ENCODE results near the gene APOA4. TPM values are rescaled to one million over a fixed set of nuclear protein-coding genes. Genes with fewer than 3 reads are reported as not detected.
A peak's percentile ranks its signal among the peaks of the same experiment; 100 is the strongest.

Gene APOA4
- total RNA-seq, 2 donors from 2014 or later = not detected

DNA sequence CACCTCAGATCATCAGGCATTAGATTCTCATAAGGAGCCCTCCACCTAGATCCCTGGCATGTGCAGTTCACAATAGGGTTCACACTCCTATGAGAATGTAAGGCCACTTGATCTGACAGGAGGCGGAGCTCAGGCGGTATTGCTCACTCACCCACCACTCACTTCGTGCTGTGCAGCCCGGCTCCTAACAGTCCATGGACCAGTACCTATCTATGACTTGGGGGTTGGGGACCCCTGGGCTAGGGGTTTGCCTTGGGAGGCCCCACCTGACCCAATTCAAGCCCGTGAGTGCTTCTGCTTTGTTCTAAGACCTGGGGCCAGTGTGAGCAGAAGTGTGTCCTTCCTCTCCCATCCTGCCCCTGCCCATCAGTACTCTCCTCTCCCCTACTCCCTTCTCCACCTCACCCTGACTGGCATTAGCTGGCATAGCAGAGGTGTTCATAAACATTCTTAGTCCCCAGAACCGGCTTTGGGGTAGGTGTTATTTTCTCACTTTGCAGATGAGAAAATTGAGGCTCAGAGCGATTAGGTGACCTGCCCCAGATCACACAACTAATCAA lies 8.8 kb upstream of the APOA4 start:
- peak; percentile 10 for DNase-seq (ENCODE audit: low spot score)
- ATAC-seq = no peak
- Mint-ChIP-seq H3K36me3 (no peaks in the 10 kb centered on the region), H3K4me3 (no peak overlapping the region), H3K9me3 (no peaks in the 10 kb centered on the region), H3K27ac (no peak overlapping the region), H3K4me1 (ENCODE audit: low read depth in 2 of 2) (peaks cover 9 to 11% of the 10 kb centered on the region in 2 donors), H3K27me3 (no peaks in the 10 kb centered on the region)

DNA sequence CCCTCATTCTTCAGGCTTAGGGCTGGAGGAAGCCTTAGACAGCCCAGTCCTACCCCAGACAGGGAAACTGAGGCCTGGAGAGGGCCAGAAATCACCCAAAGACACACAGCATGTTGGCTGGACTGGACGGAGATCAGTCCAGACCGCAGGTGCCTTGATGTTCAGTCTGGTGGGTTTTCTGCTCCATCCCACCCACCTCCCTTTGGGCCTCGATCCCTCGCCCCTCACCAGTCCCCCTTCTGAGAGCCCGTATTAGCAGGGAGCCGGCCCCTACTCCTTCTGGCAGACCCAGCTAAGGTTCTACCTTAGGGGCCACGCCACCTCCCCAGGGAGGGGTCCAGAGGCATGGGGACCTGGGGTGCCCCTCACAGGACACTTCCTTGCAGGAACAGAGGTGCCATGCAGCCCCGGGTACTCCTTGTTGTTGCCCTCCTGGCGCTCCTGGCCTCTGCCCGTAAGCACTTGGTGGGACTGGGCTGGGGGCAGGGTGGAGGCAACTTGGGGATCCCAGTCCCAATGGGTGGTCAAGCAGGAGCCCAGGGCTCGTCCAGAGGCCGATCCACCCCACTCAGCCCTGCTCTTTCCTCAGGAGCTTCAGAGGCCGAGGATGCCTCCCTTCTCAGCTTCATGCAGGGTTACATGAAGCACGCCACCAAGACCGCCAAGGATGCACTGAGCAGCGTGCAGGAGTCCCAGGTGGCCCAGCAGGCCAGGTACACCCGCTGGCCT lies 7.2 kb upstream of the APOA4 start:
- DNase-seq (ENCODE audit: low spot score) (peak; percentile 60), ATAC-seq (no peak)
- Mint-ChIP-seq H3K27ac (no peak overlapping the region), H3K9me3 (no peaks in the 10 kb centered on the region), H3K4me1 (ENCODE audit: low read depth in 2 of 2) (peaks cover 5 to 8% of the 10 kb centered on the region in 2 donors), H3K27me3 (no peaks in the 10 kb centered on the region), H3K4me3 (no peak overlapping the region), H3K36me3 (no peaks in the 10 kb centered on the region)

DNA sequence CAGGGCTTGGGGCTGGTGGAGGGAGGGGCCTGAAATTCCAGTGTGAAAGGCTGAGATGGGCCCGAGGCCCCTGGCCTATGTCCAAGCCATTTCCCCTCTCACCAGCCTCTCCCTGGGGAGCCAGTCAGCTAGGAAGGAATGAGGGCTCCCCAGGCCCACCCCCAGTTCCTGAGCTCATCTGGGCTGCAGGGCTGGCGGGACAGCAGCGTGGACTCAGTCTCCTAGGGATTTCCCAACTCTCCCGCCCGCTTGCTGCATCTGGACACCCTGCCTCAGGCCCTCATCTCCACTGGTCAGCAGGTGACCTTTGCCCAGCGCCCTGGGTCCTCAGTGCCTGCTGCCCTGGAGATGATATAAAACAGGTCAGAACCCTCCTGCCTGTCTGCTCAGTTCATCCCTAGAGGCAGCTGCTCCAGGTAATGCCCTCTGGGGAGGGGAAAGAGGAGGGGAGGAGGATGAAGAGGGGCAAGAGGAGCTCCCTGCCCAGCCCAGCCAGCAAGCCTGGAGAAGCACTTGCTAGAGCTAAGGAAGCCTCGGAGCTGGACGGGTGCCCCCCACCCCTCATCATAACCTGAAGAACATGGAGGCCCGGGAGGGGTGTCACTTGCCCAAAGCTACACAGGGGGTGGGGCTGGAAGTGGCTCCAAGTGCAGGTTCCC lies 6.5 kb upstream of the APOA4 start, which contains the start of gene APOC3:
Gene APOC3 (plus strand): TSS at position 383 of the 659 bp plus-strand sequence. CDS start 676 bp downstream, outside the sequence.
- Mint-ChIP-seq H3K4me3 (no peak within 1 kb of the TSS), H3K36me3 (no peaks in the 10 kb centered on the region), H3K4me1 (ENCODE audit: low read depth in 2 of 2) (peaks cover under 1% of the 10 kb centered on the region in 2 donors), H3K27ac (no peak within 1 kb of the TSS), H3K9me3 (no peaks in the 10 kb centered on the region), H3K27me3 (no peaks in the 10 kb centered on the region)
- ATAC-seq (no peak), DNase-seq (ENCODE audit: low spot score) (peak; percentile 49)

DNA sequence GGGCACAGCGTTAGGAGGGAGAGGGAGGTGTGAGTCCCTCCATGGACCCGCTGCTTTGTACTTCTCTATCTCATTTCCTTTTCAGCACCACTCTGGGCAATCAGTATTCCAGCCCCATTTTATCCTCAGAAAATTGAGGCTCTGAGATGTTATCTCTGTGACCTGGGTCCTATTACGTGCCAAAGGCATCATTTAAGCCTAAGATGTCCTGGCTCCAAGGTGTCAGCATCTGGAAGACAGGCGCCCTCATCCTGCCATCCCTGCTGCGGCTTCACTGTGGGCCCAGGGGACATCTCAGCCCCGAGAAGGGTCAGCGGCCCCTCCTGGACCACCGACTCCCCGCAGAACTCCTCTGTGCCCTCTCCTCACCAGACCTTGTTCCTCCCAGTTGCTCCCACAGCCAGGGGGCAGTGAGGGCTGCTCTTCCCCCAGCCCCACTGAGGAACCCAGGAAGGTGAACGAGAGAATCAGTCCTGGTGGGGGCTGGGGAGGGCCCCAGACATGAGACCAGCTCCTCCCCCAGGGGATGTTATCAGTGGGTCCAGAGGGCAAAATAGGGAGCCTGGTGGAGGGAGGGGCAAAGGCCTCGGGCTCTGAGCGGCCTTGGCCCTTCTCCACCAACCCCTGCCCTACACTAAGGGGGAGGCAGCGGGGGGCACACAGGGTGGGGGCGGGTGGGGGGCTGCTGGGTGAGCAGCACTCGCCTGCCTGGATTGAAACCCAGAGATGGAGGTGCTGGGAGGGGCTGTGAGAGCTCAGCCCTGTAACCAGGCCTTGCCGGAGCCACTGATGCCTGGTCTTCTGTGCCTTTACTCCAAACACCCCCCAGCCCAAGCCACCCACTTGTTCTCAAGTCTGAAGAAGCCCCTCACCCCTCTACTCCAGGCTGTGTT lies 5.8 kb upstream of the APOA4 start:
- no peaks in the 10 kb centered on the region for H3K36me3 Mint-ChIP-seq
- DNase-seq (ENCODE audit: low spot score) (no peak), ATAC-seq (no peak)
- no peaks in the 10 kb centered on the region for H3K27me3 Mint-ChIP-seq
- no peak overlapping the region for H3K27ac Mint-ChIP-seq
- no peaks in the 10 kb centered on the region for H3K4me1 Mint-ChIP-seq (ENCODE audit: low read depth in 2 of 2)
- H3K4me3 Mint-ChIP-seq = no peak overlapping the region
- H3K9me3 Mint-ChIP-seq = no peaks in the 10 kb centered on the region

DNA sequence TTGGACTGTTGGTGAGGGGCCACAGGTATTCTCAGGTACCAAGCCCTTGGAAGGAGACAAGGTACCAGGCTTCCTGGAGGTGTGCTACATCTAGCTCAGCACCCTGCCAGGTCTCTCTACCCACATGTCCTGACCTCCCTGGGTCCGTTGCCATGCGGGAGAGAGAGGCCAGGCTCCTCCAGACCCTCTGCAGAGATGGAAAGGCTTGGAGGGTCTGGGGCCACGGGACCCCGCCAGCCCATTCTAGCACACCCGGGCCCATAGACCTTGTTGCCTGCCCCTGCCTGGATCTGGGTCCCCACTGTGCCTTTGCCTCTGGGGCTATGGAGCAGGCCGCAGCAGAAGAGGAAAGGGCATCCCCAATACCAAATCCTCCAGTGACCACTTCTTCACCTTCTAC lies 4.4 kb upstream of the APOA4 start:
- Mint-ChIP-seq H3K36me3 (no peaks in the 10 kb centered on the region), H3K9me3 (no peaks in the 10 kb centered on the region), H3K4me3 (no peak overlapping the region), H3K27me3 (no peaks in the 10 kb centered on the region), H3K27ac (no peak overlapping the region), H3K4me1 (ENCODE audit: low read depth in 2 of 2) (no peaks in the 10 kb centered on the region)
- no peak for DNase-seq (ENCODE audit: low spot score)
- ATAC-seq = no peak

DNA sequence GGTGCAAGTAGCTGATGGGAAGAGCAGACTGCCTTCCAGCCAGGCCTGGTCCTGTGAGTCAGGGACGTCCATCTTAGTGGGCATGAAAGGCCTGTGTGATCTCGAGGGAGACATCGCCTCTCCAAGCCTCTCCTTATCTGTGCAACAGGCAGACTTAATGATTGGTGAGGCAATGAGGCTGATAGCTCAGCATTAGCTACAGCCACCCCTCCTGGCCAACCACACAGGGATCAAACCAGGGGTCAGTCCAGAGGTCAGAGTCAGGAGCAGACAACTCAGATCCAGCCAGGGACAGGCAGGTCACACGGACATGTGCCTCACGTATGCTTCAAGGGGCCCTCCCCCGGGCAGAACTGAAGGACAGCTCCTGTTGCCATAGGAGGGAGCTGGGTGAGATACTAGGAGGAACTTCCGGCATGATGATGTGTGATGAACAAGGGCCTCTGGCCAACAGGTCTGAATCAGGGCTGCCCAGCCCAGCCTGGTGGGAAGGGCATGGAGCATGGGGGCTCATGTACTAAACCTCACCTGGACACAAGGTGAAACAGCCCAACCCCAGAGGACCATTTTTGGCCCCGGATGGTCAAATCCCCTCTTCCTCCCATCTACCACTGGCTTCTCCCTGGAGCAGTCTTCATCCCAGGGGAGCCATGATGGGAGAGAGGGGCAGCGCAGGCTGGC lies 3.8 kb upstream of the APOA4 start:
- no peaks in the 10 kb centered on the region for H3K4me1 Mint-ChIP-seq (ENCODE audit: low read depth in 2 of 2)
- no peak overlapping the region for H3K27ac Mint-ChIP-seq
- H3K9me3 Mint-ChIP-seq = no peaks in the 10 kb centered on the region
- ATAC-seq (no peak), DNase-seq (ENCODE audit: low spot score) (no peak)
- no peaks in the 10 kb centered on the region for H3K36me3 Mint-ChIP-seq
- no peaks in the 10 kb centered on the region for H3K27me3 Mint-ChIP-seq
- no peak overlapping the region for H3K4me3 Mint-ChIP-seq

DNA sequence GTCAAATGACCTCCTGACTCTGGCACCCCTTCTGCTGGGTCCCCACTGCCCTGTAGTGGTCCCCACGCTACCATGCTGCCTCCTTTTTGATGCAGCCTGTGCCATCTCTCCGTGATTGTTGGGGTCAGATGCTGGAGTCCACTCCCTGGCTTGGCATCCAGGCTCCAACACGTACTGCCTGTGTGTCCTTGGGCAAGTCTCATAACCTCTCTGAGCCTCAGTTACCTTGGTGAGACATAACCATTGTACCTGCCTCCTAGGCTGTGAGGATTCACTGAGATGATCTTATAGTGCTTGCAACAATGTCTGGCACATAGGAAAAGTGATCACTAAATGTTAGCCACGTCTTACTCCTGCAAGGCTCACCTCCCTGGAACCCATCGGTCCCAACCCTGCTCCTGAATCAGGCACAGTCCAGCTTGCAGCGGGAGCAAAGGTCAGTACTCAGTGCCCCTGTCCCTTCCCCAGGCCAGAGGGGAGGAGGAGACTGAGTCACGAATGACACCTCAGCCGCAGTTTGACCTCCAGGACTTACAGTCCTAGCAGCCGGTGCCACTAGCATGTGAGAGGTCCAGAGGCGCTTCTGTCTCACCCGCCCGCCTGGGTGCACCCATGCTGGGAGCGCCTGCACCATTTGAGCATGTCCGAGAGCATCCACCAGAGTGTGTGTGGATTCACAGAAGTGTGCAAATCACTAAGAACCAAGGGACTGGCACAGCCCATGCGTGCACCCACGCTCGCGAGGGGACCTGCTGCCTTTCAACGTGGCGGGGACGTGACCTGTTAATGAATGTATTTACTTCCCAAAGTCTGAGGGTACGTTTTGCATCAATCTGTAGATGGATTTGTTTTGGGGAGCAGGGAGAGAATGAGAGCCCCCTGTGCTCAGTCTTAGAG lies 3.0 kb upstream of the APOA4 start:
- DNase-seq (ENCODE audit: low spot score) (no peak), ATAC-seq (no peak)
- no peaks in the 10 kb centered on the region for H3K36me3 Mint-ChIP-seq
- no peaks in the 10 kb centered on the region for H3K4me1 Mint-ChIP-seq (ENCODE audit: low read depth in 2 of 2)
- H3K9me3 Mint-ChIP-seq = no peaks in the 10 kb centered on the region
- no peak overlapping the region for H3K4me3 Mint-ChIP-seq
- H3K27me3 Mint-ChIP-seq = no peaks in the 10 kb centered on the region
- no peak overlapping the region for H3K27ac Mint-ChIP-seq

DNA sequence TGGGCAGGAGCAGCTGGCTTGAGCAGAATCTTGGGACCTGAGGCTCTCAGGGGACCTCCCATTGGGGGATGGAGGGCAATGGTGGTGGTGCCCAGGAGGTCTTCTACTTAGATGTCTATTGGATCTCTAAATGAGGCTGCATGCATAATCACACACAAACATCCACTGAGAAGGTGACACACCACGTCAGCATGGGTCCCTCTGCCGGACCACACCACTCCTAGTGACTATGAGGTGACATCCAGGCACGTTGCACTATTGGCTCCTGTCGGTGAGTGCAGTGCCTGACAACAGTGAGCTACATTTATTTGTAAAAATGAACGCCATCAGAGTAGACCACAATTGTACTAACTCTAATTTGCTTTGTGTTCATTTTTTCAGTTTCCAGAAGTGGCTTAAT lies 2.3 kb upstream of the APOA4 start:
- Mint-ChIP-seq H3K4me1 (ENCODE audit: low read depth in 2 of 2) (no peaks in the 10 kb centered on the region), H3K9me3 (no peaks in the 10 kb centered on the region), H3K27ac (no peak overlapping the region), H3K4me3 (no peak overlapping the region), H3K27me3 (no peaks in the 10 kb centered on the region), H3K36me3 (no peaks in the 10 kb centered on the region)
- DNase-seq (ENCODE audit: low spot score) = no peak
- no peak for ATAC-seq

DNA sequence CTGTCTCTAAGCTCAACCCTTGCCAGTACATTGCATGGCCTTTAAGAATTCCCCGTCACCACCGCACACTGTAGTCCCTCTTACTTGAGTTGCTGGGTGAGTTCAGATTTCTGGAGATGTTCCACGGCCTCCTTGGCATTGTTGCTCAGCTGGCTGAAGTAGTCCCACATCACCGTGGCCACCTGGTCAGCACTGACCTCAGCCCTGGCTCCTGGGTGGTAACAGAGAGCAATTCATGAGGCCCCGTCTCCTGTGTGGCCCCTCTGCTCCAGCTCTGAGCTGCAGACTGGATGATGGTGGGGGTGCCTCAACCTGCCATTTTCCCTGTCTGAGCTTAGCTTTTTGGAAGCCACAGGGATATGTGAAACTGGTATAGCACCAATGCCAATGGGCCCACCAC lies 529 bp downstream of the APOA4 start:
- no peaks in the 10 kb centered on the region for H3K9me3 Mint-ChIP-seq
- H3K36me3 Mint-ChIP-seq = no peaks in the 10 kb centered on the region
- no peaks in the 10 kb centered on the region for H3K27me3 Mint-ChIP-seq
- no peak for DNase-seq (ENCODE audit: low spot score)
- H3K4me3 Mint-ChIP-seq = no peak overlapping the region
- no peak overlapping the region for H3K27ac Mint-ChIP-seq
- no peak for ATAC-seq
- no peaks in the 10 kb centered on the region for H3K4me1 Mint-ChIP-seq (ENCODE audit: low read depth in 2 of 2)

DNA sequence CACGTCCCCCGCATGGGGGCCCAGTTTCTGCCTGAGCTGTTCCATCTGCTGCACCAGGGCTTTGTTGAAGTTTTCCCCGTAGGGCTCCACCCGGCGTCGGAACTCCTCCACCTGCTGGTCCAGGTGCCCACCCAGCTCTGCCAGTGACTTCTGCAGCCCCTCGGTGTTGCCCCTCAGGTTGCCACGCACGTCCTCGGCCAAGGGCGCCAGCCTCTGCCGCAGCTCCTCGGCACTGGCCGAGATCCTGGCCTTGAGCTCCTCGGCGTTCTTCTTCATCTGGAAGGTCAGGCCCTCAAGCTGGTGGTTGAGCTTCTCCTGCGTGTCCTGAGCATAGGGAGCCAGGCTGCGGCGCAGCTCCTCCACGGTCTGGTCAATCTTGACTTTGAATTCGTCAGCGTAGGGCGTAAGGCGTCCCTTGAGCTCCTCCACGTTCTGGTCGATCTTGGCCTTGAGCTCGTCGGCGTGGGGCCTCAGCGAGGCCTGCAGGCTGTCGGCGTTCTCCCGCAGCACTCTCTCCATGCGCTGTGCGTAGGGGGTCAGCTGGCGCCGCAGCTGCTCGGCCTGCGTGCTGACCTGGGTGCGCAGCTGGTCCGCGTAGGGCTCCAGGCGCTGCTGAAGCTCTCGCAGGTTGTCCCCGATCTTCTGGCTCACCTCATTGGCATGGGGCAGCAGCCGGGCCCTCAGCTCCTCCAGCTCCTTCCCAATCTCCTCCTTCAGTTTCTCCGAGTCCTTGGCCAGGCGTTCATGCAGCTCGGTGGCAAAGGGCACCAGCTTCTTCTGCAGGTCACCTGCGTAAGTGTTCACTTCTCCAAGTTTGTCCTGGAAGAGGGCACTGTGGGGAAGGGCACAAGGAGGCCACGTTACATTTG lies 1.8 kb downstream of the APOA4 start:
- Mint-ChIP-seq H3K27ac (no peak overlapping the region), H3K27me3 (no peaks in the 10 kb centered on the region), H3K4me3 (no peak overlapping the region), H3K9me3 (no peaks in the 10 kb centered on the region), H3K4me1 (ENCODE audit: low read depth in 2 of 2) (no peaks in the 10 kb centered on the region), H3K36me3 (no peaks in the 10 kb centered on the region)
- ATAC-seq (no peak), DNase-seq (ENCODE audit: low spot score) (no peak)

DNA sequence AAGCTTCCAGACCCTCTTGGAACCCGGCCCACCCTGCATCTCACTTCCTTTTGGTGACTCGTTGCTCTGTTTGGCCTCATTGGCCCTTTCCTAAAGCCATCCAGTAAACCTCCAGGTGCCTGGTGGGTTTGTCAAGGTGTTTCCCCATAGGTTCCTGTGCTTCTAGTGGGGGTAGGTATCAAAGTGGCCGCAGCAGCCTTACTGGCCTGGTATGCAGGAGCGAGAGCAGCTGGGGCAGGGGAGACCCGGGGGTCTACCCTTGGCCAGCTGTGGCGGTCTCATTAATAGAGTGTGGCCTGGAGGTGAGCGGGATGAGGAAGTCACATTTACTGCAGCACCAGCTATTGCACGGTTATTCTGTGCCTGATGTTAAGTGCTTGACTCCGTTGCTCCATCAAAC lies 4.1 kb downstream of the APOA4 start:
- Mint-ChIP-seq H3K4me3 (no peak overlapping the region), H3K9me3 (no peaks in the 10 kb centered on the region), H3K36me3 (no peaks in the 10 kb centered on the region), H3K27me3 (no peaks in the 10 kb centered on the region), H3K4me1 (ENCODE audit: low read depth in 2 of 2) (no peaks in the 10 kb centered on the region), H3K27ac (no peak overlapping the region)
- DNase-seq (ENCODE audit: low spot score) (no peak), ATAC-seq (no peak)

DNA sequence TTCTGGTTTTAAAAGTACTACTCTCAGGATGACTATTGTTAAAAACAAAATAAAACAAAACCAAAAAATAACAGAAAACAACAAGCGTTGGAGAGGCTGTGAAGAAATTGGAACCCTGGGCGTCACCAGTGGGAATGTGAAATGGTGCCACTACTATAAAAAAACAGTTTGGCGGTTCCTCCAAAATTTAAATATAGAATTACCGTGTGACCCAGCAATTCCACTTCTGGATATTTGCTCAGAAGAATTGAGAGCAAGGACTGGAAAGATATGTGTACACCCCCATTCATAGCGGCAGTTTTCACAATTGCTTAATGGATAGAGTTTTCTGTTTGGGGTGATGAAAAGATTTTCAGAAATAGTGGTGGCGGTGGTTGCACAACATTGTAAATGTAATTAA lies 8.6 kb downstream of the APOA4 start:
- no peak for DNase-seq (ENCODE audit: low spot score)
- Mint-ChIP-seq H3K4me3 (no peak overlapping the region), H3K9me3 (no peaks in the 10 kb centered on the region), H3K27me3 (no peaks in the 10 kb centered on the region), H3K27ac (no peak overlapping the region), H3K36me3 (no peaks in the 10 kb centered on the region), H3K4me1 (ENCODE audit: low read depth in 2 of 2) (peaks cover 0 to 8% of the 10 kb centered on the region in 2 donors)
- ATAC-seq = no peak
